Measurements from ENCODE around the gene ZXDC.

The ZXDC gene

GRCh38 chr3:126422121-126422520 is 53.6 kb downstream of the ZXDC start:
- TF ChIP-seq ZNF274 (IDR thresholded peaks at IDR 0.05; ENCODE audit: low read depth, low read length), result no peak
- TF ChIP-seq SUZ12 (IDR thresholded peaks at IDR 0.05; ENCODE audit: extremely low read depth, insufficient read depth, insufficient read length), result no peak
- no peak for TF ChIP-seq YY1 (IDR thresholded peaks at IDR 0.05; ENCODE audit: insufficient read depth, insufficient read length)
- Histone ChIP-seq H3K9ac (ENCODE audit: insufficient read length, low read depth) (no peak overlapping the region), H3K27me3 (ENCODE audit: insufficient read depth, insufficient read length) (no peaks in the 10 kb centered on the region), H3K4me3 (ENCODE audit: insufficient read length, low read depth) (no peak overlapping the region), H3K9me3 (ENCODE audit: insufficient read depth, low read length) (peaks cover 14% of the 10 kb centered on the region; the same call in 1 of the 2 replicates), H3K4me1 (ENCODE audit: insufficient read depth, insufficient read length) (peaks cover 25% of the 10 kb centered on the region), H3K36me3 (ENCODE audit: insufficient read depth, insufficient read length, low read length) (no peaks in the 10 kb centered on the region)
- DNase-seq (ENCODE audit: low read depth, low spot score), result no peak

DNA sequence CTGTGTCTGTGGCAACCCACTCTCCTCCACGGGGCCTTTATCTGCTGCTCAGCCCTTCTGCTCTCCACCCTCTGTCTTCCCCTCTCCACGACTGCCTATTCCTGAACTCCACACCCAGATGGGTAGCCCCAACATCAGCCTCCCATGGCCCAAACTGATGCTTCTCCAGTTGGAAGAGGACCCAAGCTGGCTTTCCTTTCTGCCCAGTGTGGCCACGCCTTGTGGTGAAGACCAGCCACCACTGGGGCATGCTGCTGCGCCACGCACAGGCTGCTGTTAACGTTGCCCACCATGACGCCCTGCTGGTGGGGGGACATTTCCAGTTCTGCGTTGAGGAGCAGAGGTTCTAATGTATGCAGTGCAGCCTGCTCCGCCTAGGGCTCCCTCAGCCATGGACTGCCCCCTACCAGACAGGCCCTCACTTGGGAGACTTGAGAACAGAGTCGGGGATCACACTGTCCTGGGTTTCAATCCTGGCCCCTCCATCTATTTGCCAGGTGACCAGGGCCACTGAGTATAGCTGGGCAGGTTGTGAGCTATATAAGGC is 54.0 kb downstream of the ZXDC start:
- TF ChIP-seq YY1 (IDR thresholded peaks at IDR 0.05; ENCODE audit: insufficient read depth, insufficient read length) (no peak), ZNF274 (IDR thresholded peaks at IDR 0.05; ENCODE audit: low read depth, low read length) (no peak), SUZ12 (IDR thresholded peaks at IDR 0.05; ENCODE audit: extremely low read depth, insufficient read depth, insufficient read length) (no peak)
- H3K9me3 ChIP-seq (ENCODE audit: insufficient read depth, low read length), result peaks cover 9% of the 10 kb centered on the region; the same call in 1 of the 2 replicates
- no peak for DNase-seq (ENCODE audit: low read depth, low spot score)

GRCh38 chr3:126419886-126420786 is 55.6 kb downstream of the ZXDC start:
- peak; percentile 72 for DNase-seq (ENCODE audit: low read depth, low spot score)
- H3K36me3 ChIP-seq (ENCODE audit: insufficient read depth, insufficient read length, low read length), result no peaks in the 10 kb centered on the region
- no peak for TF ChIP-seq YY1 (IDR thresholded peaks at IDR 0.05; ENCODE audit: insufficient read depth, insufficient read length)
- TF ChIP-seq ZNF274 (IDR thresholded peaks at IDR 0.05; ENCODE audit: low read depth, low read length), result no peak
- no peak for TF ChIP-seq SUZ12 (IDR thresholded peaks at IDR 0.05; ENCODE audit: extremely low read depth, insufficient read depth, insufficient read length)
- peak overlapping the region; percentile 59 for H3K9ac ChIP-seq (ENCODE audit: insufficient read length, low read depth)
- H3K4me3 ChIP-seq (ENCODE audit: insufficient read length, low read depth), result no peak overlapping the region
- H3K4me1 ChIP-seq (ENCODE audit: insufficient read depth, insufficient read length), result peaks cover 31% of the 10 kb centered on the region
- H3K27me3 ChIP-seq (ENCODE audit: insufficient read depth, insufficient read length), result no peaks in the 10 kb centered on the region
- no peaks in the 10 kb centered on the region for H3K9me3 ChIP-seq (ENCODE audit: insufficient read depth, low read length)

More for the DNA sequence above, 54.0 kb downstream of the ZXDC start:
- Histone ChIP-seq H3K4me3 (ENCODE audit: insufficient read length, low read depth) (no peak overlapping the region), H3K27me3 (ENCODE audit: insufficient read depth, insufficient read length) (no peaks in the 10 kb centered on the region), H3K9ac (ENCODE audit: insufficient read length, low read depth) (no peak overlapping the region), H3K4me1 (ENCODE audit: insufficient read depth, insufficient read length) (peaks cover 28% of the 10 kb centered on the region), H3K36me3 (ENCODE audit: insufficient read depth, insufficient read length, low read length) (no peaks in the 10 kb centered on the region)

DNA sequence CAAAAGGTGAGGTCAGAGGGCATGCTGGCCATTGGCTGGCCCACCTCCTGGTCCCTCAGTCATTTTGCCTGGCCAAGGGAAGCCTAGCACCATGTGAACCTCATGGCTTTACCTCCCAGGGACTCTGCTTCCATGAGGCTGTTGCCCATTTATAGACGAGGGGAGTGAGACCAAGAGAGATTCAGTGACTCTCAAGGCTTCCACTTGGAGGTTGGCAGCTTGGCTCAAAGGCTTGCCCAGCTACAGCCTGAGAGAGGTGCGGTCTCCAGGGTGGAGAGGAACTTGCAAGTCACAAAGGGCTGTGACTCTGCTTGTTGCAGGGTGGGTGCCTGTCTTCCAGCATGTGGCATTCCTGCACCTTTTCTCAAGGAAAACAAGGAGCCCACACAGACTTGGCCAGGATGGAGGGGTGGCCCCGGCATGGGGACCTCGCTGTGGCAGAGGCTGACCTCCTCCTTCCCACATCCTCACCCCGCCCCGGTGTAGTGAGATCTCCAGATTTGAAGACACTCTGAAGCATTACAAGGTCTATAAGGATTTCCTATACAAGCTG is 56.5 kb downstream of the ZXDC start:
- Histone ChIP-seq H3K4me3 (ENCODE audit: insufficient read length, low read depth) (no peak overlapping the region), H3K36me3 (ENCODE audit: insufficient read depth, insufficient read length, low read length) (no peaks in the 10 kb centered on the region), H3K27me3 (ENCODE audit: insufficient read depth, insufficient read length) (no peaks in the 10 kb centered on the region), H3K4me1 (ENCODE audit: insufficient read depth, insufficient read length) (peaks cover 29% of the 10 kb centered on the region), H3K9ac (ENCODE audit: insufficient read length, low read depth) (peak overlapping the region; percentile 59), H3K9me3 (ENCODE audit: insufficient read depth, low read length) (no peaks in the 10 kb centered on the region)
- no peak for DNase-seq (ENCODE audit: low read depth, low spot score)
- TF ChIP-seq SUZ12 (IDR thresholded peaks at IDR 0.05; ENCODE audit: extremely low read depth, insufficient read depth, insufficient read length), result no peak
- no peak for TF ChIP-seq ZNF274 (IDR thresholded peaks at IDR 0.05; ENCODE audit: low read depth, low read length)
- TF ChIP-seq YY1 (IDR thresholded peaks at IDR 0.05; ENCODE audit: insufficient read depth, insufficient read length), result no peak

GRCh38 chr3:126418661-126419131 is 57.0 kb downstream of the ZXDC start:
- Histone ChIP-seq H3K36me3 (ENCODE audit: insufficient read depth, insufficient read length, low read length) (no peaks in the 10 kb centered on the region), H3K9ac (ENCODE audit: insufficient read length, low read depth) (no peak overlapping the region), H3K27me3 (ENCODE audit: insufficient read depth, insufficient read length) (no peaks in the 10 kb centered on the region), H3K4me3 (ENCODE audit: insufficient read length, low read depth) (no peak overlapping the region), H3K4me1 (ENCODE audit: insufficient read depth, insufficient read length) (peaks cover 25% of the 10 kb centered on the region), H3K9me3 (ENCODE audit: insufficient read depth, low read length) (no peaks in the 10 kb centered on the region)
- no peak for DNase-seq (ENCODE audit: low read depth, low spot score)
- TF ChIP-seq YY1 (IDR thresholded peaks at IDR 0.05; ENCODE audit: insufficient read depth, insufficient read length), result no peak
- no peak for TF ChIP-seq ZNF274 (IDR thresholded peaks at IDR 0.05; ENCODE audit: low read depth, low read length)
- TF ChIP-seq SUZ12 (IDR thresholded peaks at IDR 0.05; ENCODE audit: extremely low read depth, insufficient read depth, insufficient read length), result no peak

GRCh38 chr3:126417981-126418530 is 57.6 kb downstream of the ZXDC start:
- DNase-seq (ENCODE audit: low read depth, low spot score), result no peak
- H3K36me3 ChIP-seq (ENCODE audit: insufficient read depth, insufficient read length, low read length), result no peaks in the 10 kb centered on the region
- no peaks in the 10 kb centered on the region for H3K9me3 ChIP-seq (ENCODE audit: insufficient read depth, low read length)
- no peak overlapping the region for H3K4me3 ChIP-seq (ENCODE audit: insufficient read length, low read depth)
- no peak overlapping the region for H3K9ac ChIP-seq (ENCODE audit: insufficient read length, low read depth)
- TF ChIP-seq ZNF274 (IDR thresholded peaks at IDR 0.05; ENCODE audit: low read depth, low read length) (no peak), SUZ12 (IDR thresholded peaks at IDR 0.05; ENCODE audit: extremely low read depth, insufficient read depth, insufficient read length) (no peak), YY1 (IDR thresholded peaks at IDR 0.05; ENCODE audit: insufficient read depth, insufficient read length) (no peak)
- H3K27me3 ChIP-seq (ENCODE audit: insufficient read depth, insufficient read length), result no peaks in the 10 kb centered on the region
- H3K4me1 ChIP-seq (ENCODE audit: insufficient read depth, insufficient read length), result peaks cover 22% of the 10 kb centered on the region
